Astrocyte (in vitro differentiated cells and primary cell): Measurements from ENCODE around the gene SAXO2. TPM values are rescaled to one million over a fixed set of nuclear protein-coding genes. Genes with fewer than 3 reads are reported as not detected.

Experiments used
- DNase-seq: peaks from one replicate; pipeline ENCODE4 v3.0.0-alpha.2; 2010; ENCODE audit warnings: low read depth
- FAIRE-seq: peaks from 2 replicates; lab custom pipeline; 2011; peaks lifted over from hg19 to GRCh38; lab: Jason Lieb, UNC
- H2AFZ ChIP-seq: 2 replicates; pipeline ENCODE4 v1.6.0; 2012; ENCODE audit warnings: low read depth, low read length, inconsistent platforms
- H3K27ac ChIP-seq: 2 replicates; pipeline ENCODE4 v1.5.1; 2011; ENCODE audit warnings: low read depth, low read length, inconsistent platforms
- H3K27me3 ChIP-seq: 2 replicates; pipeline ENCODE4 v1.6.0; 2011; ENCODE audit warnings: low read length, inconsistent platforms; ENCODE audit not compliant: insufficient read depth
- H3K36me3 ChIP-seq: 2 replicates; pipeline ENCODE4 v1.5.1; 2011; ENCODE audit warnings: low read length, inconsistent platforms; ENCODE audit not compliant: insufficient read depth
- H3K4me1 ChIP-seq: 2 replicates; pipeline ENCODE4 v1.5.1; 2011; ENCODE audit warnings: low read length, inconsistent platforms; ENCODE audit not compliant: insufficient read depth
- H3K4me2 ChIP-seq: 2 replicates; pipeline ENCODE4 v1.6.0; 2012; ENCODE audit warnings: low read length, inconsistent platforms
- H3K4me3 ChIP-seq: 2 replicates; pipeline ENCODE4 v1.5.1; 2011; ENCODE audit warnings: low read depth, mild to moderate bottlenecking, low read length, inconsistent platforms; ENCODE audit not compliant: insufficient read depth
- H3K79me2 ChIP-seq: 2 replicates; pipeline ENCODE4 v1.6.0; 2012; ENCODE audit warnings: mild to moderate bottlenecking, low read length, inconsistent platforms; ENCODE audit not compliant: insufficient read depth
- H3K9ac ChIP-seq: 2 replicates; pipeline ENCODE4 v1.6.0; 2012; ENCODE audit warnings: mild to moderate bottlenecking, low read length, inconsistent platforms
- H3K9me3 ChIP-seq: 2 replicates; pipeline ENCODE4 v1.5.1; 2012; ENCODE audit warnings: low read depth, mild to moderate bottlenecking, low read length, inconsistent platforms; ENCODE audit not compliant: insufficient read depth
- H4K20me1 ChIP-seq: 2 replicates; pipeline ENCODE4 v1.6.0; 2012; ENCODE audit warnings: low read length, inconsistent platforms; ENCODE audit not compliant: insufficient read depth
- H3K27ac Mint-ChIP-seq: one replicate; pipeline ENCODE4 v1.8.0; 2021; ENCODE audit warnings: mild to moderate bottlenecking, mixed read lengths; ENCODE audit not compliant: unreplicated experiment
- H3K27me3 Mint-ChIP-seq: one replicate; pipeline ENCODE4 v1.8.0; 2021; ENCODE audit warnings: low read depth, mixed read lengths; ENCODE audit not compliant: unreplicated experiment
- H3K36me3 Mint-ChIP-seq: one replicate; pipeline ENCODE4 v1.8.0; 2021; ENCODE audit warnings: low read depth, mixed read lengths; ENCODE audit not compliant: unreplicated experiment
- H3K4me1 Mint-ChIP-seq: one replicate; pipeline ENCODE4 v1.8.0; 2021; ENCODE audit warnings: low read depth, mixed read lengths; ENCODE audit not compliant: unreplicated experiment
- H3K4me3 Mint-ChIP-seq: one replicate; pipeline ENCODE4 v1.8.0; 2021; ENCODE audit warnings: mild to moderate bottlenecking, moderate library complexity, mixed read lengths; ENCODE audit not compliant: unreplicated experiment
- H3K9me3 Mint-ChIP-seq: one replicate; pipeline ENCODE4 v1.8.0; 2021; ENCODE audit warnings: mild to moderate bottlenecking, mixed read lengths; ENCODE audit not compliant: unreplicated experiment
- EZH2 ChIP-seq: IDR thresholded peaks from 2 replicates; pipeline ENCODE4 v1.6.1; 2012; ENCODE audit warnings: mild to moderate bottlenecking, low read length, inconsistent platforms; ENCODE audit not compliant: insufficient read depth
- total RNA-seq: library from RNA; stranded (reverse); gene quantifications from 2 replicates; pipeline ENCODE4 v1.2.1, GENCODE V29; 2021
- TF ChIP-seq, protein P1 (sequence below): IDR thresholded peaks from 2 replicates; pipeline ENCODE4 v1.5.1; 2011; ENCODE audit warnings: low read depth, mild to moderate bottlenecking, inconsistent platforms, low read length, moderate library complexity; ENCODE audit not compliant: insufficient read depth

The SAXO2 gene
- total RNA-seq, 1 donor from 2014 or later: 1.2 TPM

DNA sequence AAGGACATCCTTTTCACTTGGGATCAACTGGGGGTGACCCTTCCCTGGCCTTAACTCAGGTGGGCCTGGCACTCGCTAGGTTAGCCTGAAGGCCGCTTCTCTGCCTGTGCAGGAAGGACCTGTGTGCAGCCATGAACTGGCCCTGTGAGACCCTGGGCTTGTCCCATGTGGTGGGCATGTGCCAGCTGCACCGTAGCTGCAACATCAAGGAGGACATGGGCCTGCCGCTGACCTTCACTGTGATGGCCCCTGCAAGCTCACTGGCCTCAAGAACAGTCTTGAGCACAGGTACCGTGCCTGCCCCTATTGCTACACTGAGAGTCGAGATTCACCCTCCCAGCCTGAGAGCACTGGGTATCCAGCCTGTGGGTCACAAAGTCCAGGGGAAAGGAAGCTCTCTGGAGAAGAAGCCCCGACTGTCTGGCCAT lies 43.0 kb downstream of the SAXO2 start:
- Histone ChIP-seq H3K4me1 (no peaks in the 10 kb centered on the region), H3K27me3 (no peaks in the 10 kb centered on the region), H3K27ac (no peak overlapping the region), H3K4me2 (no peak overlapping the region), H3K4me3 (no peak overlapping the region), H3K9me3 (no peaks in the 10 kb centered on the region), H3K9ac (no peak overlapping the region), H2AFZ (no peak overlapping the region), H3K79me2 (no peaks in the 10 kb centered on the region), H3K36me3 (no peaks in the 10 kb centered on the region), H4K20me1 (no peaks in the 10 kb centered on the region)
- peaks cover 2% of the 10 kb centered on the region for H3K4me1 Mint-ChIP-seq
- no peak for DNase-seq
- H3K9me3 Mint-ChIP-seq: peaks cover 2% of the 10 kb centered on the region
- TF ChIP-seq, protein P1, sequence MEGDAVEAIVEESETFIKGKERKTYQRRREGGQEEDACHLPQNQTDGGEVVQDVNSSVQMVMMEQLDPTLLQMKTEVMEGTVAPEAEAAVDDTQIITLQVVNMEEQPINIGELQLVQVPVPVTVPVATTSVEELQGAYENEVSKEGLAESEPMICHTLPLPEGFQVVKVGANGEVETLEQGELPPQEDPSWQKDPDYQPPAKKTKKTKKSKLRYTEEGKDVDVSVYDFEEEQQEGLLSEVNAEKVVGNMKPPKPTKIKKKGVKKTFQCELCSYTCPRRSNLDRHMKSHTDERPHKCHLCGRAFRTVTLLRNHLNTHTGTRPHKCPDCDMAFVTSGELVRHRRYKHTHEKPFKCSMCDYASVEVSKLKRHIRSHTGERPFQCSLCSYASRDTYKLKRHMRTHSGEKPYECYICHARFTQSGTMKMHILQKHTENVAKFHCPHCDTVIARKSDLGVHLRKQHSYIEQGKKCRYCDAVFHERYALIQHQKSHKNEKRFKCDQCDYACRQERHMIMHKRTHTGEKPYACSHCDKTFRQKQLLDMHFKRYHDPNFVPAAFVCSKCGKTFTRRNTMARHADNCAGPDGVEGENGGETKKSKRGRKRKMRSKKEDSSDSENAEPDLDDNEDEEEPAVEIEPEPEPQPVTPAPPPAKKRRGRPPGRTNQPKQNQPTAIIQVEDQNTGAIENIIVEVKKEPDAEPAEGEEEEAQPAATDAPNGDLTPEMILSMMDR: no peak
- TF ChIP-seq EZH2: no peak
- H3K4me3 Mint-ChIP-seq: no peak overlapping the region
- no peaks in the 10 kb centered on the region for H3K36me3 Mint-ChIP-seq
- no peak for FAIRE-seq
- H3K27me3 Mint-ChIP-seq: peaks cover 24% of the 10 kb centered on the region
- no peak overlapping the region for H3K27ac Mint-ChIP-seq

- no peaks in the 10 kb centered on the region for H3K36me3 Mint-ChIP-seq
- FAIRE-seq: no peak
These were observed 44.4 kb downstream of the SAXO2 start for GRCh38 chr15:82306791-82307713.

More at GRCh38 chr15:82306791-82307713, 44.4 kb downstream of the SAXO2 start:
- H3K27ac ChIP-seq: no peak overlapping the region
- Mint-ChIP-seq H3K27me3 (peaks cover 23% of the 10 kb centered on the region), H3K4me3 (no peak overlapping the region), H3K9me3 (peaks cover 2% of the 10 kb centered on the region), H3K4me1 (no peaks in the 10 kb centered on the region), H3K27ac (no peak overlapping the region)
- H2AFZ ChIP-seq: no peak overlapping the region
- no peak for DNase-seq
- no peak overlapping the region for H3K9ac ChIP-seq
- no peak overlapping the region for H3K4me2 ChIP-seq
- H3K4me1 ChIP-seq: no peaks in the 10 kb centered on the region
- no peak overlapping the region for H3K4me3 ChIP-seq
- H3K36me3 ChIP-seq: no peaks in the 10 kb centered on the region
- H4K20me1 ChIP-seq: no peaks in the 10 kb centered on the region
- no peaks in the 10 kb centered on the region for H3K79me2 ChIP-seq
- no peaks in the 10 kb centered on the region for H3K9me3 ChIP-seq
- TF ChIP-seq, protein P1: no peak
- no peak for TF ChIP-seq EZH2
- no peaks in the 10 kb centered on the region for H3K27me3 ChIP-seq
